Heart left ventricle (tissue), 16 donors: ENCODE results near the gene C11orf21. TPM values are rescaled to one million over a fixed set of nuclear protein-coding genes. Genes with fewer than 3 reads are reported as not detected.

Source experiments
- ATAC-seq, 4 donors: fragments of 200-7000 bp; cut with Tn5 transposase; one replicate each; pipeline ENCODE4 v1.9.1; 2020 to 2022; ENCODE audit warnings: moderate library complexity in 4 of 4, mild to moderate bottlenecking in 3 of 4, moderate number of reproducible peaks in 1 of 4
- DNase-seq, 5 donors: peaks; one replicate each; pipeline ENCODE4 v3.0.0-alpha.2; 2020
- H3K27ac ChIP-seq, 12 donors: fragments of 200-600 bp; sonication (generic) in 4 of 12; one replicate each; pipeline versions ENCODE4 v1.5.0 to v1.8.0; 2016 to 2022; ENCODE audit warnings: mild to moderate bottlenecking in 2 of 12
- H3K27me3 ChIP-seq, 9 donors: fragments of 200-600 bp; sonication (generic) in 2 of 9; one replicate each; pipeline versions ENCODE4 v1.5.1 to v1.8.0; 2016 to 2022; ENCODE audit warnings: mild to moderate bottlenecking in 3 of 9
- H3K36me3 ChIP-seq, 9 donors: fragments of 200-600 bp; sonication (generic) in 2 of 9; one replicate each; pipeline versions ENCODE4 v1.5.0 to v1.8.0; 2018 to 2022; ENCODE audit warnings: mild to moderate bottlenecking in 2 of 9
- H3K4me1 ChIP-seq, 12 donors: fragments of 200-600 bp; sonication (generic) in 4 of 12; one replicate each; pipeline versions ENCODE4 v1.5.0 to v1.8.0; 2016 to 2022; ENCODE audit warnings: mild to moderate bottlenecking in 3 of 12
- H3K4me3 ChIP-seq, 12 donors: fragments of 200-600 bp; sonication (generic) in 4 of 12; one replicate each; pipeline versions ENCODE4 v1.5.0 to v1.8.0; 2017 to 2022; ENCODE audit warnings: mild to moderate bottlenecking in 9 of 12, moderate library complexity in 4 of 12
- H3K9me3 ChIP-seq, 12 donors: fragments of 200-600 bp; sonication (generic) in 4 of 12; one replicate each; pipeline versions ENCODE4 v1.5.0 to v1.8.0; 2016 to 2022; ENCODE audit warnings: mild to moderate bottlenecking in 1 of 12
- CTCF ChIP-seq, 12 donors: fragments of 200-600 bp; sonication (generic) in 4 of 12; IDR thresholded peaks; one replicate each; pipeline versions ENCODE4 v1.5.0 to v1.8.0; 2018 to 2022; ENCODE audit warnings: antibody characterized with exemption in 12 of 12, mild to moderate bottlenecking in 5 of 12
- POLR2A ChIP-seq, 2 donors: fragments of 450-650 bp; IDR thresholded peaks; one replicate each; pipeline ENCODE4 v1.6.1; 2017; ENCODE audit warnings: antibody characterized with exemption in 2 of 2, mild to moderate bottlenecking in 2 of 2, moderate library complexity in 2 of 2
- WGBS, 4 donors: extraction: QIAGEN DNeasy Blood & Tissue Kit in 2 of 4; methylation state at CpG; one replicate each; pipeline versions ENCODE4 v1.1.5 to v1.1.7; 2013 to 2018; 5-methylcytosine and 5-hydroxymethylcytosine counted together
- intact Hi-C, 10 donors: fragments of 100-400 bp; cut with DNase I; formaldehyde crosslinking; loops; one replicate each; pipeline versions ENCODE4 v1.11.1 to v1.14.2; 2022
- polyA plus RNA-seq, 2 donors: library from polyadenylated mRNA; stranded (reverse); fragments of 200-250 nt; gene quantifications; one replicate each; pipeline ENCODE4 v1.2.3, GENCODE V29; 2013
- total RNA-seq, 9 donors: library from RNA; depleted of rRNA in 2 of 9; stranded (reverse); fragments of >200 nt in 2 of 9; fragmentation: NEBNext Ultra II Directional in 3 of 9; extraction: Animal tissue kit (Norgen Biotek cat#: 25700) in 3 of 9; gene quantifications; one replicate each; pipeline versions ENCODE4 v1.1.0 to v1.2.4, GENCODE V29; 2016 to 2023
- donor health status: ischemic (EF 13 %, LVEDD 7.1; RV severe dilation, severe dysfunction).
- donor health status: healthy with polysubstance abuse.
- donor health status: DM: no; HTN: yes; CAD: no.
- donor health status: DM: no; HTN: no; CAD: no.
- donor health status: ischemic (EF 25% LVEDD 6.9; RV normal size, moderate dysfunction).
- donor health status: ischemic (EF 25% LVEDD 5.7; RV mildly dilated, moderate dysfunction).
- donor health status: healthy.
- donor health status: DM: yes; HTN: yes; CAD: no.
- donor health status: ischemic (EF 35%, LVEDD 5.7; RV mildly dilated, moderate dysfunction).
- donor health status: nonischemic (EF 11% LVEDD 7.7; RV severe dilation, severe dysfunction).
- donor health status: DM: yes; HTN: yes; CAD: no.
- donor health status: PGD.
- donor health status: ischemic (EF 29% LVEDD 5.4; RV normal size, mild dysfunction).
- donor health status: nonischemic (EF 23%, LVEDD 6.1; RV moderate dilation, normal function).

C11orf21 gene
- total and polyA plus RNA-seq, 11 donors = 4.8 to 41.2 (median 29.9) TPM

GRCh38 chr11:2330696-2331095 is 29.0 kb upstream of the C11orf21 start:
- H3K27ac ChIP-seq = no peak overlapping the region
- no peaks in the 10 kb centered on the region for H3K36me3 ChIP-seq
- H3K9me3 ChIP-seq = peaks cover 0 to 3% (median 0%) of the 10 kb centered on the region in 12 donors
- TF ChIP-seq POLR2A (IDR thresholded peaks at IDR 0.05) (no peak), CTCF (IDR thresholded peaks at IDR 0.05) (no peak)
- H3K27me3 ChIP-seq = no peaks in the 10 kb centered on the region
- H3K4me3 ChIP-seq = no peak overlapping the region
- WGBS, 4 donors = 81 to 95% (median 94%) methylated on average over 6 of the region's 6 CpGs
- DNase-seq = no peak
- intact Hi-C loops = no loop called here
- ATAC-seq = no peak
- peaks cover 0 to 10% (median 0%) of the 10 kb centered on the region in 12 donors for H3K4me1 ChIP-seq

GRCh38 chr11:2329551-2329950 is 27.8 kb upstream of the C11orf21 start:
- Histone ChIP-seq H3K36me3 (no peaks in the 10 kb centered on the region), H3K4me1 (peaks cover 0 to 18% (median 6%) of the 10 kb centered on the region in 12 donors), H3K27ac (no peak overlapping the region), H3K27me3 (no peaks in the 10 kb centered on the region), H3K9me3 (peaks cover 0 to 3% (median 0%) of the 10 kb centered on the region in 12 donors), H3K4me3 (no peak overlapping the region)
- ATAC-seq = no peak
- intact Hi-C loops = loop anchor here in 6 of 10 donors (5.0 kb wide), 2 partner anchors 38 to 43 kb away; no protein-coding TSS in a partner anchor
- 87 to 93% (median 90%) methylated on average over 9 of the region's 9 CpGs for WGBS, 4 donors
- DNase-seq = no peak
- TF ChIP-seq CTCF (IDR thresholded peaks at IDR 0.05) = no peak
- TF ChIP-seq POLR2A (IDR thresholded peaks at IDR 0.05) = no peak

GRCh38 chr11:2328656-2329354 is 27.1 kb upstream of the C11orf21 start:
- Histone ChIP-seq H3K4me3 (no peak overlapping the region), H3K27ac (no peak overlapping the region), H3K36me3 (no peaks in the 10 kb centered on the region), H3K27me3 (no peaks in the 10 kb centered on the region), H3K4me1 (peaks cover 0 to 18% (median 6%) of the 10 kb centered on the region in 12 donors), H3K9me3 (peaks cover 0 to 3% (median 0%) of the 10 kb centered on the region in 12 donors)
- TF ChIP-seq POLR2A (IDR thresholded peaks at IDR 0.05) = no peak
- ATAC-seq = no peak
- intact Hi-C loops = loop anchor here in 6 of 10 donors (5.0 kb wide), 2 partner anchors 38 to 43 kb away; no protein-coding TSS in a partner anchor
- WGBS, 4 donors = 93 to 96% (median 96%) methylated on average over 15 of the region's 15 CpGs
- DNase-seq = no peak

GRCh38 chr11:2328021-2328420 is 26.3 kb upstream of the C11orf21 start:
- intact Hi-C loops = loop anchor here in 6 of 10 donors (5.0 kb wide), 2 partner anchors 39 to 44 kb away; no protein-coding TSS in a partner anchor
- H3K27ac ChIP-seq = no peak overlapping the region
- H3K36me3 ChIP-seq = no peaks in the 10 kb centered on the region
- TF ChIP-seq CTCF (IDR thresholded peaks at IDR 0.05) (no peak), POLR2A (IDR thresholded peaks at IDR 0.05) (no peak)
- H3K4me1 ChIP-seq = peaks cover 0 to 18% (median 6%) of the 10 kb centered on the region in 12 donors
- H3K9me3 ChIP-seq = peaks cover 0 to 3% (median 0%) of the 10 kb centered on the region in 12 donors
- 88 to 90% (median 90%) methylated on average over 11 of the region's 11 CpGs for WGBS, 4 donors
- DNase-seq (no peak), ATAC-seq (no peak)
- no peak overlapping the region for H3K4me3 ChIP-seq
- no peaks in the 10 kb centered on the region for H3K27me3 ChIP-seq
